NK-92 (cell line): ENCODE results near the gene DAPK1.
"Not testable (repeated sequence)": the region's sequence is repeated elsewhere in the genome, so short reads cannot be mapped to it uniquely, and the experiment has no call there.

Experiments used
- DNase-seq: peaks from one replicate; lab custom pipeline; 2025; ENCODE audit not compliant: unreplicated experiment; lab: John Stamatoyannopoulos, UW

Gene DAPK1

GRCh38 chr9:87498046-87498810, 561 bp downstream of the DAPK1 start:
- DNase-seq = no peak

GRCh38 chr9:87498811-87499360, 1.2 kb downstream of the DAPK1 start:
- no peak for DNase-seq

GRCh38 chr9:87499424-87500017, 1.9 kb downstream of the DAPK1 start:
- DNase-seq = no peak

- DNase-seq = no peak
Observed at GRCh38 chr9:87500491-87501270, 3.0 kb downstream of the DAPK1 start.

- not testable (repeated sequence) for DNase-seq
Observed at GRCh38 chr9:87501271-87501656, 3.6 kb downstream of the DAPK1 start.

GRCh38 chr9:87501806-87502205, 4.1 kb downstream of the DAPK1 start:
- no peak for DNase-seq

- no peak for DNase-seq
Observed at GRCh38 chr9:87502391-87503221, 4.9 kb downstream of the DAPK1 start.

- no peak for DNase-seq
Observed at GRCh38 chr9:87503430-87503829, 5.8 kb downstream of the DAPK1 start.

- DNase-seq = no peak
Observed at GRCh38 chr9:87503927-87504326, 6.3 kb downstream of the DAPK1 start.

- DNase-seq = no peak
Observed at GRCh38 chr9:87504938-87505337, 7.3 kb downstream of the DAPK1 start.

GRCh38 chr9:87505869-87506678, 8.4 kb downstream of the DAPK1 start:
- no peak for DNase-seq

GRCh38 chr9:87507576-87507975, 9.9 kb downstream of the DAPK1 start:
- DNase-seq = no peak

- DNase-seq = no peak
Observed at GRCh38 chr9:87510252-87510683, 12.6 kb downstream of the DAPK1 start.

GRCh38 chr9:87512311-87512710, 14.6 kb downstream of the DAPK1 start:
- DNase-seq = no peak

GRCh38 chr9:87513161-87513560, 15.5 kb downstream of the DAPK1 start:
- no peak for DNase-seq

GRCh38 chr9:87513880-87514535, 16.3 kb downstream of the DAPK1 start:
- DNase-seq = no peak

- no peak for DNase-seq
Observed at GRCh38 chr9:87515006-87515405, 17.3 kb downstream of the DAPK1 start.

- DNase-seq = no peak
Observed at GRCh38 chr9:87515588-87516221, 18.0 kb downstream of the DAPK1 start.
